HepG2 (cell line): Measurements from ENCODE around the gene KIF22. TPM values are rescaled to one million over a fixed set of nuclear protein-coding genes. Genes with fewer than 3 reads are reported as not detected.

Experiments used
- CREM ChIP-seq, 2 experiments: sonication (generic) in 1 of 2; formaldehyde crosslinking in 1 of 2; IDR thresholded peaks; 2 replicates each; pipeline versions ENCODE4 v1.4.0 to v1.6.1; 2016 to 2020; ENCODE audit warnings: antibody characterized with exemption in 1 of 2, mild to moderate bottlenecking in 1 of 2, missing genetic modification reagents in 1 of 2
- GABPB1 ChIP-seq: IDR thresholded peaks from 2 replicates; pipeline ENCODE4 v1.6.1; 2016; ENCODE audit warnings: mild to moderate bottlenecking, missing genetic modification reagents, moderate library complexity, missing compliant biosample characterization
- HOXA3 ChIP-seq: sonication (generic); formaldehyde crosslinking; IDR thresholded peaks from 2 replicates; pipeline ENCODE4 v1.5.0; 2020; ENCODE audit warnings: missing genetic modification reagents
- LBX2 ChIP-seq: sonication (generic); formaldehyde crosslinking; IDR thresholded peaks from 2 replicates; pipeline ENCODE4 v1.5.0; 2020; ENCODE audit warnings: missing genetic modification reagents, mild to moderate bottlenecking, borderline replicate concordance
- MAX ChIP-seq: IDR thresholded peaks from 2 replicates; pipeline ENCODE4 v1.6.1; 2012; ENCODE audit warnings: inconsistent platforms
- MED8 ChIP-seq: sonication (generic); formaldehyde crosslinking; IDR thresholded peaks from 2 replicates; pipeline ENCODE4 v1.8.1; 2023; ENCODE audit warnings: mild to moderate bottlenecking, missing genetic modification reagents; ENCODE audit not compliant: insufficient replicate concordance
- PHF8 ChIP-seq: sonication (generic); formaldehyde crosslinking; IDR thresholded peaks from 2 replicates; pipeline ENCODE4 v1.5.0; 2020; ENCODE audit warnings: missing genetic modification reagents
- RBFOX2 ChIP-seq: fragments of 200-400 bp; formaldehyde crosslinking; IDR thresholded peaks from 2 replicates; pipeline ENCODE4 v1.6.1; 2017; ENCODE audit warnings: low read depth, mild to moderate bottlenecking, low read length
- SRSF4 ChIP-seq: fragments of 200-400 bp; formaldehyde crosslinking; IDR thresholded peaks from one replicate; pipeline ENCODE4 v1.6.1; 2018; ENCODE audit warnings: mild to moderate bottlenecking, low read depth, low read length, moderate library complexity; ENCODE audit not compliant: poor library complexity, severe bottlenecking
- STAG1 ChIP-seq: sonication (generic); formaldehyde crosslinking; IDR thresholded peaks from 2 replicates; pipeline ENCODE4 v1.4.0; 2020; ENCODE audit warnings: missing genetic modification reagents
- ZBTB21 ChIP-seq: sonication (generic); formaldehyde crosslinking; IDR thresholded peaks from 2 replicates; pipeline ENCODE4 v1.4.0; 2020; ENCODE audit warnings: missing genetic modification reagents
- ZBTB49 ChIP-seq: sonication (generic); formaldehyde crosslinking; IDR thresholded peaks from 2 replicates; pipeline ENCODE4 v1.4.0; 2020; ENCODE audit warnings: missing genetic modification reagents, borderline replicate concordance
- ZC3H13 ChIP-seq: sonication (generic); formaldehyde crosslinking; IDR thresholded peaks from 2 replicates; pipeline ENCODE4 v1.8.1; 2023; ENCODE audit warnings: mild to moderate bottlenecking, missing genetic modification reagents, moderate library complexity
- ZNF510 ChIP-seq: sonication (generic); formaldehyde crosslinking; IDR thresholded peaks from 2 replicates; pipeline ENCODE4 v1.4.0; 2020; ENCODE audit warnings: low read depth, mild to moderate bottlenecking, missing genetic modification reagents
- ZNF761 ChIP-seq: sonication (generic); formaldehyde crosslinking; conservative IDR thresholded peaks from 2 replicates; pipeline ENCODE4 v1.4.0; 2020; ENCODE audit warnings: mild to moderate bottlenecking, missing genetic modification reagents
- ZNF768 ChIP-seq: sonication (generic); formaldehyde crosslinking; IDR thresholded peaks from 2 replicates; pipeline ENCODE4 v1.4.0; 2020; ENCODE audit warnings: missing genetic modification reagents
- ZSCAN29 ChIP-seq: sonication (generic); formaldehyde crosslinking; conservative IDR thresholded peaks from 2 replicates; pipeline ENCODE4 v1.4.0; 2020; ENCODE audit warnings: mild to moderate bottlenecking, missing genetic modification reagents
- polyA plus RNA-seq, 8 experiments: library from polyadenylated mRNA; depleted of rRNA in 3 of 8; stranded (reverse) in 7 of 8; unstranded in 1 of 8; fragments of >200 nt; fragmentation: Illumina TruSeq in 4 of 8; extraction: Trizol in 4 of 8; gene quantifications; 2 replicates each; pipeline versions ENCODE4 v1.2.1 to v1.2.3, GENCODE V29; 2011 to 2016; ENCODE audit warnings: low read depth in 4 of 8, missing spikeins in 1 of 8, mixed read lengths in 1 of 8; ENCODE audit not compliant: insufficient read depth in 1 of 8
- total RNA-seq, 5 experiments: library from RNA; depleted of rRNA; stranded (reverse); fragments of >200 nt; fragmentation: Illumina TruSeq; extraction: Trizol; gene quantifications; 2 replicates each; pipeline ENCODE4 v1.2.3, GENCODE V29; 2016; ENCODE audit warnings: low read depth in 1 of 5
- TF ChIP-seq, protein P1 (sequence below): sonication (generic); formaldehyde crosslinking; IDR thresholded peaks from 2 replicates; pipeline ENCODE4 v1.4.0; 2020; ENCODE audit warnings: missing genetic modification reagents, borderline replicate concordance
- TF ChIP-seq, protein P2 (sequence below): sonication (generic); formaldehyde crosslinking; IDR thresholded peaks from 2 replicates; pipeline ENCODE4; 2020; ENCODE audit warnings: missing genetic modification reagents, mild to moderate bottlenecking, borderline replicate concordance

KIF22 gene
- total and polyA plus RNA-seq, 2 of the 13 experiments (the other 11 are each of a cell fraction or from before 2014, with no cell fraction given) = 95.8 to 118 TPM

DNA sequence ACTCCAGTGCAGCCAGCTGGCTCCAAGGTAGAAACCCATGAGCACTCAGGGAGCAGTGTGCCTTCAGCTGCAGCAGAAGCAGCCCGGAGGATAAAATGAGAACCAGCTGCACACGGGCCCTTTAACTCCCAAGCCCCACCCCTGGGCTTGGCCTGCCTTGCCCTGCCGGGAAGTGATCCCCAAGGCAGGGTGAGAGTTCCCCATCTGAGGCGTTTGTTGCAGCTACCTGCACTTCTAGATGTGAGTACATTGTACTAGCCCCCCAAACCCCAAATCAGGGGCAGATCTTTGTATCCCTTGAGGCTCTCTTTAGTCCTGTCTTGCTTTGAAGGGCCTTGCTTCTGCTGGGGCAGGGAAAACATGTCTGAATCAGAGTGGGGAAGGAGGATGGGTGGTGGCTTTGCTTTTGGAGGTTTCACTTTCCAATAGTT is 29.7 kb downstream of the KIF22 start, which contains the start of gene MVP (continued):
- TF ChIP-seq, protein P1, sequence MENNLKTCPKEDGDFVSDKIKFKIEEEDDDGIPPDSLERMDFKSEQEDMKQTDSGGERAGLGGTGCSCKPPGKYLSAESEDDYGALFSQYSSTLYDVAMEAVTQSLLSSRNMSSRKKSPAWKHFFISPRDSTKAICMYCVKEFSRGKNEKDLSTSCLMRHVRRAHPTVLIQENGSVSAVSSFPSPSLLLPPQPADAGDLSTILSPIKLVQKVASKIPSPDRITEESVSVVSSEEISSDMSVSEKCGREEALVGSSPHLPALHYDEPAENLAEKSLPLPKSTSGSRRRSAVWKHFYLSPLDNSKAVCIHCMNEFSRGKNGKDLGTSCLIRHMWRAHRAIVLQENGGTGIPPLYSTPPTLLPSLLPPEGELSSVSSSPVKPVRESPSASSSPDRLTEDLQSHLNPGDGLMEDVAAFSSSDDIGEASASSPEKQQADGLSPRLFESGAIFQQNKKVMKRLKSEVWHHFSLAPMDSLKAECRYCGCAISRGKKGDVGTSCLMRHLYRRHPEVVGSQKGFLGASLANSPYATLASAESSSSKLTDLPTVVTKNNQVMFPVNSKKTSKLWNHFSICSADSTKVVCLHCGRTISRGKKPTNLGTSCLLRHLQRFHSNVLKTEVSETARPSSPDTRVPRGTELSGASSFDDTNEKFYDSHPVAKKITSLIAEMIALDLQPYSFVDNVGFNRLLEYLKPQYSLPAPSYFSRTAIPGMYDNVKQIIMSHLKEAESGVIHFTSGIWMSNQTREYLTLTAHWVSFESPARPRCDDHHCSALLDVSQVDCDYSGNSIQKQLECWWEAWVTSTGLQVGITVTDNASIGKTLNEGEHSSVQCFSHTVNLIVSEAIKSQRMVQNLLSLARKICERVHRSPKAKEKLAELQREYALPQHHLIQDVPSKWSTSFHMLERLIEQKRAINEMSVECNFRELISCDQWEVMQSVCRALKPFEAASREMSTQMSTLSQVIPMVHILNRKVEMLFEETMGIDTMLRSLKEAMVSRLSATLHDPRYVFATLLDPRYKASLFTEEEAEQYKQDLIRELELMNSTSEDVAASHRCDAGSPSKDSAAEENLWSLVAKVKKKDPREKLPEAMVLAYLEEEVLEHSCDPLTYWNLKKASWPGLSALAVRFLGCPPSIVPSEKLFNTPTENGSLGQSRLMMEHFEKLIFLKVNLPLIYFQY = 0 out of 2 replicates have a peak, but pooled peaks have one; percentile 14
- TF ChIP-seq LBX2 (no peak), ZC3H13 (CRISPR knock-in tag) (peak; percentile 88; the same call in 1 of the 2 replicates), MAX (0 out of 2 replicates have a peak, but pooled peaks have one; percentile 5), ZNF761 (CRISPR knock-in tag) (0 out of 2 replicates have a peak, but pooled peaks have one; percentile 26), ZNF768 (CRISPR knock-in tag) (no peak), RBFOX2 (peak; percentile 30; the same call in 1 of the 2 replicates), ZSCAN29 (CRISPR knock-in tag) (0 out of 2 replicates have a peak, but pooled peaks have one; percentile 9), ZBTB21 (CRISPR knock-in tag) (no peak), GABPB1 (CRISPR knock-in tag) (0 out of 2 replicates have a peak, but pooled peaks have one; percentile 33), CREM (IDR thresholded peaks at IDR 0.05) (peak; percentile 27; the same call in 1 of the 2 replicates), CREM (CRISPR knock-in tag; IDR thresholded peaks at IDR 0.05) (no peak), STAG1 (CRISPR knock-in tag) (peak; percentile 11; the same call in 1 of the 2 replicates), ZNF510 (CRISPR knock-in tag) (0 out of 2 replicates have a peak, but pooled peaks have one; percentile 58), ZBTB49 (CRISPR knock-in tag) (peak; percentile 10; the same call in 1 of the 2 replicates), SRSF4 (no peak), MED8 (no peak), PHF8 (0 out of 2 replicates have a peak, but pooled peaks have one; percentile 25), HOXA3 (CRISPR knock-in tag) (0 out of 2 replicates have a peak, but pooled peaks have one; percentile 21)
- TF ChIP-seq, protein P2, sequence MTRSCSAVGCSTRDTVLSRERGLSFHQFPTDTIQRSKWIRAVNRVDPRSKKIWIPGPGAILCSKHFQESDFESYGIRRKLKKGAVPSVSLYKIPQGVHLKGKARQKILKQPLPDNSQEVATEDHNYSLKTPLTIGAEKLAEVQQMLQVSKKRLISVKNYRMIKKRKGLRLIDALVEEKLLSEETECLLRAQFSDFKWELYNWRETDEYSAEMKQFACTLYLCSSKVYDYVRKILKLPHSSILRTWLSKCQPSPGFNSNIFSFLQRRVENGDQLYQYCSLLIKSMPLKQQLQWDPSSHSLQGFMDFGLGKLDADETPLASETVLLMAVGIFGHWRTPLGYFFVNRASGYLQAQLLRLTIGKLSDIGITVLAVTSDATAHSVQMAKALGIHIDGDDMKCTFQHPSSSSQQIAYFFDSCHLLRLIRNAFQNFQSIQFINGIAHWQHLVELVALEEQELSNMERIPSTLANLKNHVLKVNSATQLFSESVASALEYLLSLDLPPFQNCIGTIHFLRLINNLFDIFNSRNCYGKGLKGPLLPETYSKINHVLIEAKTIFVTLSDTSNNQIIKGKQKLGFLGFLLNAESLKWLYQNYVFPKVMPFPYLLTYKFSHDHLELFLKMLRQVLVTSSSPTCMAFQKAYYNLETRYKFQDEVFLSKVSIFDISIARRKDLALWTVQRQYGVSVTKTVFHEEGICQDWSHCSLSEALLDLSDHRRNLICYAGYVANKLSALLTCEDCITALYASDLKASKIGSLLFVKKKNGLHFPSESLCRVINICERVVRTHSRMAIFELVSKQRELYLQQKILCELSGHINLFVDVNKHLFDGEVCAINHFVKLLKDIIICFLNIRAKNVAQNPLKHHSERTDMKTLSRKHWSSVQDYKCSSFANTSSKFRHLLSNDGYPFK (CRISPR knock-in tag) = no peak
